K562 (cell line): ENCODE data around the gene BORCS8. TPM values are rescaled to one million over a fixed set of nuclear protein-coding genes. Genes with fewer than 3 reads are reported as not detected.
A peak's percentile ranks its signal among the peaks of the same experiment; 100 is the strongest.

Experiments used
- ATAC-seq: fragments of 200-7000 bp; cut with Tn5 transposase; 3 replicates; pipeline ENCODE4 v1.9.1; 2020; ENCODE audit warnings: moderate library complexity
- BruUV-seq: library from RNA; stranded (reverse); fragments of 400-500 nt; replicated peaks from 2 replicates; lab custom pipeline; 2021; lab: Mats Ljungman, UMichigan
- CTCF ChIA-PET: fragments of 300-600 bp; formaldehyde crosslinking; extraction: SDS; loops from one replicate; lab custom pipeline; 2021; ENCODE audit warnings: low intra/inter-chr PET ratio; lab: Yijun Ruan, JAX
- POLR2A ChIA-PET: fragments of 300-600, 350-650 bp; sonication (Branson Sonifier 250); formaldehyde crosslinking; extraction: SDS; loops from one replicate; lab custom pipeline; 2021; ENCODE audit warnings: antibody characterized with exemption, inconsistent platforms; lab: Yijun Ruan, JAX
- DNase-seq, 4 experiments: peaks; one replicate each; pipeline versions ENCODE4 v3.0.0 to v3.0.0-alpha.2; 2011 to 2018; ENCODE audit warnings: low spot score in 3 of 4, mixed read lengths in 3 of 4; ENCODE audit errors: extremely low read depth in 1 of 4
- FAIRE-seq: peaks from 2 replicates; lab custom pipeline; 2011; peaks lifted over from hg19 to GRCh38; lab: Jason Lieb, UNC
- H2AFZ ChIP-seq: 2 replicates; pipeline ENCODE4 v1.6.0; 2011; ENCODE audit warnings: low read depth, low read length, control low read depth, inconsistent platforms
- H3K27ac ChIP-seq: fragments of 200-600 bp; 3 replicates; pipeline ENCODE4 v1.8.0; 2011; ENCODE audit warnings: low read depth, mild to moderate bottlenecking, control low read depth, inconsistent platforms, low read length, moderate library complexity, mixed read lengths; ENCODE audit errors: extremely low read depth
- H3K27me3 ChIP-seq, 2 experiments: fragments of 300-600 bp in 1 of 2; 2 replicates in 1 of 2; 3 replicates in 1 of 2; pipeline versions ENCODE4 v1.6.0 to v1.8.0; 2011; ENCODE audit warnings: inconsistent platforms in 2 of 2, low read length in 2 of 2, mild to moderate bottlenecking in 1 of 2, mixed read lengths in 1 of 2, moderate library complexity in 1 of 2; ENCODE audit not compliant: control insufficient read depth in 2 of 2, insufficient read depth in 2 of 2
- H3K36me3 ChIP-seq: fragments of 300-600 bp; 3 replicates; pipeline ENCODE4 v1.8.0; 2011; ENCODE audit warnings: mild to moderate bottlenecking, low read length, inconsistent platforms; ENCODE audit not compliant: control insufficient read depth, insufficient read depth
- H3K4me1 ChIP-seq, 2 experiments: fragments of 200-600 bp in 1 of 2; replicated peaks in 1 of 2; 2 replicates in 1 of 2; 3 replicates in 1 of 2; pipeline versions ENCODE4 v1.5.1 to v1.8.0; 2011; ENCODE audit warnings: inconsistent platforms in 2 of 2, low read length in 2 of 2, mild to moderate bottlenecking in 1 of 2, mixed read lengths in 1 of 2, moderate library complexity in 1 of 2; ENCODE audit not compliant: control insufficient read depth in 2 of 2, insufficient read depth in 2 of 2
- H3K4me2 ChIP-seq: 2 replicates; pipeline ENCODE4 v1.6.1; 2011; ENCODE audit warnings: low read length, control low read depth, inconsistent platforms, mixed read lengths; ENCODE audit not compliant: insufficient read depth
- H3K4me3 ChIP-seq: fragments of 200-600 bp; sonication (generic), shearing (Covaris generic); 2 replicates; pipeline ENCODE4 v1.5.1; 2016; ENCODE audit warnings: control low read depth, inconsistent platforms
- H3K79me2 ChIP-seq: fragments of 200-600 bp; 3 replicates; pipeline ENCODE4 v1.8.0; 2011; ENCODE audit warnings: low read length, inconsistent platforms; ENCODE audit not compliant: control insufficient read depth, insufficient read depth
- H3K9ac ChIP-seq, 2 experiments: 2 replicates each; pipeline versions ENCODE4 v1.6.0 to v1.6.1; 2011; ENCODE audit warnings: low read depth in 2 of 2, low read length in 2 of 2, control low read depth in 1 of 2, inconsistent platforms in 1 of 2, mild to moderate bottlenecking in 1 of 2, mixed read lengths in 1 of 2; ENCODE audit not compliant: insufficient read depth in 1 of 2
- H3K9me1 ChIP-seq: one replicate; pipeline ENCODE4 v1.6.0; 2011; ENCODE audit warnings: inconsistent platforms, mild to moderate bottlenecking, low read length, moderate library complexity; ENCODE audit not compliant: control insufficient read depth, insufficient read depth
- H3K9me3 ChIP-seq: replicated peaks from 2 replicates; pipeline ENCODE4 v1.5.1; 2011; ENCODE audit warnings: low read depth, low read length, inconsistent platforms; ENCODE audit not compliant: control insufficient read depth, insufficient read depth
- H4K20me1 ChIP-seq: replicated peaks from 2 replicates; pipeline ENCODE4 v1.6.1; 2011; ENCODE audit warnings: low read length, inconsistent platforms, mixed read lengths; ENCODE audit not compliant: control insufficient read depth, insufficient read depth
- ADNP ChIP-seq: fragments of 200-800 bp; sonication (Bioruptor generic); IDR thresholded peaks from 2 replicates; pipeline ENCODE4 v1.6.1; 2016; ENCODE audit warnings: missing genetic modification characterization, missing compliant biosample characterization
- CREM ChIP-seq: IDR thresholded peaks from 2 replicates; pipeline ENCODE4 v1.6.1; 2014; ENCODE audit warnings: antibody characterized with exemption, low read depth
- FOXA1 ChIP-seq: fragments of 450-650 bp; IDR thresholded peaks from 2 replicates; pipeline ENCODE4 v1.6.1; 2016; ENCODE audit warnings: mild to moderate bottlenecking, borderline replicate concordance
- HSF4 ChIP-seq: fragments of 250-450 bp; sonication (Bioruptor Pico); IDR thresholded peaks from 2 replicates; pipeline ENCODE4 v2.1.2; 2022; ENCODE audit warnings: mild to moderate bottlenecking, moderate library complexity, borderline replicate concordance
- MAX ChIP-seq: sonication (generic); formaldehyde crosslinking; IDR thresholded peaks from 2 replicates; pipeline ENCODE4 v1.9.0; 2022; ENCODE audit warnings: mild to moderate bottlenecking, missing genetic modification reagents
- MECOM ChIP-seq: fragments of 250-450 bp; sonication (Bioruptor Pico); IDR thresholded peaks from 2 replicates; pipeline ENCODE4 v1.8.0; 2022; ENCODE audit warnings: inconsistent platforms
- POLR2G ChIP-seq: fragments of 200-400 bp; formaldehyde crosslinking; IDR thresholded peaks from 2 replicates; pipeline ENCODE4 v1.6.1; 2017; ENCODE audit warnings: low read depth, mild to moderate bottlenecking, antibody characterized with exemption, low read length, moderate library complexity
- RAD21 ChIP-seq, 2 experiments: fragments of 250-450 bp in 1 of 2; fragments of 450-650 bp in 1 of 2; sonication (Bioruptor Pico) in 1 of 2; formaldehyde crosslinking in 1 of 2; IDR thresholded peaks in 1 of 2; conservative IDR thresholded peaks in 1 of 2; 2 replicates each; pipeline versions ENCODE4 v1.4.0 to v1.8.0; 2020 to 2022; ENCODE audit warnings: mild to moderate bottlenecking in 2 of 2, moderate library complexity in 1 of 2
- RBM25 ChIP-seq: fragments of 200-400 bp; formaldehyde crosslinking; IDR thresholded peaks from 2 replicates; pipeline ENCODE4 v1.6.1; 2018; ENCODE audit warnings: low read length, low read depth, moderate library complexity; ENCODE audit not compliant: severe bottlenecking
- SMC3 ChIP-seq: conservative IDR thresholded peaks from 2 replicates; pipeline ENCODE4 v1.6.1; 2011; ENCODE audit warnings: low read depth, low read length, improper control_type of control experiment; ENCODE audit not compliant: insufficient read depth
- SPI1 ChIP-seq: IDR thresholded peaks from 2 replicates; pipeline ENCODE4 v1.6.1; 2011; ENCODE audit warnings: low read depth, low read length, control low read depth, borderline replicate concordance
- TCF7 ChIP-seq: sonication (generic); IDR thresholded peaks from 2 replicates; pipeline ENCODE4 v1.6.1; 2016; ENCODE audit warnings: antibody characterized with exemption, borderline replicate concordance
- TEAD2 ChIP-seq: fragments of 450-650 bp; IDR thresholded peaks from 2 replicates; pipeline ENCODE4 v1.6.1; 2016; ENCODE audit warnings: missing genetic modification characterization, control low read depth, missing compliant biosample characterization
- YBX1 ChIP-seq: fragments of 450-650 bp; IDR thresholded peaks from 2 replicates; pipeline ENCODE4 v1.7.1; 2016; ENCODE audit warnings: mild to moderate bottlenecking
- ZNF740 ChIP-seq, 3 experiments: fragments of 200-800 bp in 1 of 3; sonication (Bioruptor generic) in 1 of 3; sonication (generic) in 1 of 3; formaldehyde crosslinking in 1 of 3; IDR thresholded peaks; 2 replicates each; pipeline versions ENCODE4 v1.6.1 to v1.8.0; 2016 to 2022; ENCODE audit warnings: mild to moderate bottlenecking in 2 of 3, missing compliant biosample characterization in 2 of 3, missing genetic modification characterization in 2 of 3, missing genetic modification reagents in 1 of 3
- ZNF75A ChIP-seq: fragments of 450-650 bp; formaldehyde crosslinking; IDR thresholded peaks from 2 replicates; pipeline ENCODE4 v1.4.0; 2020; ENCODE audit warnings: mild to moderate bottlenecking
- WGBS: fragments of 100-300 bp; shearing (Covaris generic); methylation state at CpG from one replicate; pipeline ENCODE4 v1.1.6; 2016; ENCODE audit warnings: low coverage, mixed read lengths; ENCODE audit not compliant: insufficient coverage; ENCODE audit errors: missing lambda C conversion rate; 5-methylcytosine and 5-hydroxymethylcytosine counted together
- in situ Hi-C: fragments of 300-500 bp; cut with MboI; formaldehyde crosslinking; loops from 4 replicates; pipeline ENCODE4 v1.15.0; 2018; ENCODE audit warnings: inconsistent platforms, mixed read lengths
- intact Hi-C: fragments of 100-400 bp; cut with micrococcal nuclease; formaldehyde crosslinking; loops from 2 replicates; pipeline ENCODE4 v1.14.2; 2022
- polyA plus RNA-seq, 8 experiments: library from polyadenylated mRNA; depleted of rRNA in 4 of 8; stranded (reverse) in 5 of 8; unstranded in 3 of 8; fragments of >200 nt; fragmentation: Nextera tagmentation in 2 of 8; fragmentation: Illumina TruSeq in 1 of 8; extraction: Ambion mirVana in 2 of 8; extraction: Trizol in 1 of 8; gene quantifications; 2 replicates each; pipeline versions ENCODE4 v1.2.1 to v1.2.3, GENCODE V29; 2011 to 2014; ENCODE audit warnings: inconsistent platforms in 1 of 8, missing spikeins in 1 of 8
- total RNA-seq, 7 experiments: library from RNA; depleted of rRNA in 6 of 7; stranded (reverse); fragments of >200 nt in 6 of 7; fragmentation: Illumina TruSeq in 2 of 7; extraction: Trizol in 2 of 7; gene quantifications; 2 replicates each; pipeline versions ENCODE4 v1.2.1 to v1.2.3, GENCODE V29; 2011 to 2021; ENCODE audit warnings: low replicate concordance in 1 of 7
- TF ChIP-seq, protein P1 (sequence below): fragments of 250-450 bp; sonication (Bioruptor Pico); IDR thresholded peaks from 2 replicates; pipeline ENCODE4 v1.5.0; 2020; ENCODE audit warnings: mild to moderate bottlenecking, borderline replicate concordance

The BORCS8 gene
- total and polyA plus RNA-seq, 9 of the 15 experiments (the other 6 are each of a cell fraction or from before 2014, with no cell fraction given), result 4.6 to 33.6 (median 16.3) TPM

GRCh38 chr19:19185853-19186740 is 5.9 kb downstream of the BORCS8 start:
- H2AFZ ChIP-seq, result no peak overlapping the region
- no peak overlapping the region for H3K4me2 ChIP-seq
- H3K4me3 ChIP-seq, result no peak overlapping the region
- in situ Hi-C loops, result no loop called here
- no peaks in the 10 kb centered on the region; the same call in 1 of the 2 replicates for H3K9me3 ChIP-seq
- H3K9ac ChIP-seq, result peak overlapping the region in 1 of 2 experiments; percentile 58; a peak in 1 of 4 replicates
- FAIRE-seq (peak; percentile 85), DNase-seq (peak; percentile 69 to 86 (median 76)), ATAC-seq (peak; percentile 100)
- H3K9me1 ChIP-seq, result no peaks in the 10 kb centered on the region
- peak overlapping the region; percentile 45; the same call in 1 of the 3 replicates for H3K27ac ChIP-seq
- H3K4me1 ChIP-seq, result peaks cover 2 to 15% of the 10 kb centered on the region in 2 experiments; a peak in 3 of 5 replicates
- no TSS peak for BruUV-seq
- H4K20me1 ChIP-seq, result no peaks in the 10 kb centered on the region
- 59% methylated on average over 8 of the region's 9 CpGs for WGBS
- H3K27me3 ChIP-seq, result no peaks in the 10 kb centered on the region
- peaks cover 13% of the 10 kb centered on the region for H3K79me2 ChIP-seq
- peaks cover 39% of the 10 kb centered on the region; the same call in 1 of the 3 replicates for H3K36me3 ChIP-seq
- ChIA-PET CTCF (interaction anchor here (1.2 to 1.8 kb wide), 2 partner anchors 39 to 304 kb away, joined by 3 to 4 read pairs; no protein-coding TSS in a partner anchor), POLR2A (interaction anchor here (0.6 to 1.0 kb wide), 3 partner anchors 11 to 331 kb away, joined by 3 to 4 read pairs (median 3); no protein-coding TSS in a partner anchor)
- intact Hi-C loops, result loop anchor here (5.0 kb wide), 2 partner anchors 156 to 176 kb away; no protein-coding TSS in a partner anchor
- TF ChIP-seq HSF4 (CRISPR knock-in tag) (no peak), SPI1 (0 out of 2 replicates have a peak, but pooled peaks have one; percentile 4), YBX1 (no peak), RAD21 (CRISPR knock-in tag; conservative IDR thresholded peaks at IDR 0.05 in 1 of 2, IDR thresholded peaks at IDR 0.05 in 1 of 2) (peak in 1 of 2 experiments; percentile 71; a peak in 2 of 4 replicates), RBM25 (peak; percentile 70), TCF7 (no peak), FOXA1 (no peak), POLR2G (peak; percentile 52), ADNP (no peak), SMC3 (peak; percentile 49), ZNF740 (CRISPR knock-in tag; IDR thresholded peaks at IDR 0.05) (peak; percentile 76), ZNF740 (tag; IDR thresholded peaks at IDR 0.05) (no peak; a peak in 1 of 4 replicates), MECOM (CRISPR knock-in tag) (no peak), CREM (0 out of 2 replicates have a peak, but pooled peaks have one; percentile 17), MAX (CRISPR knock-in tag) (peak; percentile 38; the same call in 1 of the 2 replicates), TEAD2 (tag) (peak; percentile 93), ZNF75A (CRISPR knock-in tag) (no peak)
- TF ChIP-seq, protein P1, sequence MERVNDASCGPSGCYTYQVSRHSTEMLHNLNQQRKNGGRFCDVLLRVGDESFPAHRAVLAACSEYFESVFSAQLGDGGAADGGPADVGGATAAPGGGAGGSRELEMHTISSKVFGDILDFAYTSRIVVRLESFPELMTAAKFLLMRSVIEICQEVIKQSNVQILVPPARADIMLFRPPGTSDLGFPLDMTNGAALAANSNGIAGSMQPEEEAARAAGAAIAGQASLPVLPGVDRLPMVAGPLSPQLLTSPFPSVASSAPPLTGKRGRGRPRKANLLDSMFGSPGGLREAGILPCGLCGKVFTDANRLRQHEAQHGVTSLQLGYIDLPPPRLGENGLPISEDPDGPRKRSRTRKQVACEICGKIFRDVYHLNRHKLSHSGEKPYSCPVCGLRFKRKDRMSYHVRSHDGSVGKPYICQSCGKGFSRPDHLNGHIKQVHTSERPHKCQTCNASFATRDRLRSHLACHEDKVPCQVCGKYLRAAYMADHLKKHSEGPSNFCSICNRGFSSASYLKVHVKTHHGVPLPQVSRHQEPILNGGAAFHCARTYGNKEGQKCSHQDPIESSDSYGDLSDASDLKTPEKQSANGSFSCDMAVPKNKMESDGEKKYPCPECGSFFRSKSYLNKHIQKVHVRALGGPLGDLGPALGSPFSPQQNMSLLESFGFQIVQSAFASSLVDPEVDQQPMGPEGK (CRISPR knock-in tag), result no peak
